GM12878 (cell line): Measurements from ENCODE around the gene HLX. TPM values are rescaled to one million over a fixed set of nuclear protein-coding genes. Genes with fewer than 3 reads are reported as not detected.

ENCODE experiments used
- ATAC-seq: fragments of 200-7000 bp; cut with Tn5 transposase; 3 replicates; pipeline ENCODE4 v1.9.1; 2020; ENCODE audit warnings: mild to moderate bottlenecking, moderate library complexity
- BruUV-seq: library from RNA; stranded (reverse); fragments of 400-500 nt; replicated peaks from 2 replicates; lab custom pipeline; 2021; lab: Mats Ljungman, UMichigan
- CTCF ChIA-PET: fragments of 300-600 bp; sonication (Branson Sonifier 250); formaldehyde crosslinking; extraction: SDS; loops from one replicate; lab custom pipeline; 2021; ENCODE audit warnings: inconsistent platforms; lab: Yijun Ruan, JAX
- POLR2A ChIA-PET: fragments of 350-600 bp; formaldehyde crosslinking; extraction: SDS; loops from one replicate; lab custom pipeline; 2021; ENCODE audit warnings: inconsistent platforms; lab: Charles Lee
- RAD21 ChIA-PET: fragments of 300-600 bp; sonication (Branson Sonifier 250); formaldehyde crosslinking; loops from one replicate; lab custom pipeline; 2023; ENCODE audit warnings: antibody characterized with exemption; ENCODE audit not compliant: unreplicated experiment; lab: Charles Lee
- SMC1A ChIA-PET: fragments of 300-600 bp; sonication (Branson Sonifier 250); formaldehyde crosslinking; loops from one replicate; lab custom pipeline; 2023; ENCODE audit not compliant: unreplicated experiment, uncharacterized antibody; lab: Charles Lee
- DNase-seq: peaks from one replicate; pipeline ENCODE4 v3.0.0-alpha.2; 2011; ENCODE audit warnings: low read depth, low spot score
- FAIRE-seq: peaks from 3 replicates; lab custom pipeline; 2011; peaks lifted over from hg19 to GRCh38; lab: Jason Lieb, UNC
- H2AFZ ChIP-seq: 2 replicates; pipeline ENCODE4 v1.6.0; 2011; ENCODE audit warnings: low read depth, low read length, control low read depth; ENCODE audit not compliant: control insufficient read depth
- H3K27ac ChIP-seq: 2 replicates; pipeline ENCODE4 v1.5.1; 2011; ENCODE audit warnings: control low read depth; ENCODE audit not compliant: control insufficient read depth, insufficient read depth
- H3K27me3 ChIP-seq, 2 experiments: replicated peaks in 1 of 2; 2 replicates each; pipeline versions ENCODE4 v1.6.0 to v1.6.1; 2011; ENCODE audit warnings: low read length in 1 of 2; ENCODE audit not compliant: control insufficient read depth in 2 of 2, insufficient read depth in 2 of 2
- H3K36me3 ChIP-seq, 2 experiments: 2 replicates each; pipeline ENCODE4 v1.5.1; 2011; ENCODE audit warnings: low read length in 1 of 2; ENCODE audit not compliant: control insufficient read depth in 2 of 2, insufficient read depth in 2 of 2
- H3K4me1 ChIP-seq: 2 replicates; pipeline ENCODE4 v1.6.1; 2011; ENCODE audit warnings: mild to moderate bottlenecking, low read length, moderate library complexity, mixed read lengths; ENCODE audit not compliant: control insufficient read depth, insufficient read depth
- H3K4me2 ChIP-seq: 2 replicates; pipeline ENCODE4 v1.6.0; 2011; ENCODE audit warnings: control low read depth; ENCODE audit not compliant: control insufficient read depth, insufficient read depth
- H3K4me3 ChIP-seq: fragments of 200-600 bp; sonication (generic); 2 replicates; pipeline ENCODE4 v1.5.1; 2016
- H3K79me2 ChIP-seq: 2 replicates; pipeline ENCODE4 v1.6.0; 2011; ENCODE audit warnings: low read length; ENCODE audit not compliant: control insufficient read depth, insufficient read depth
- H3K9ac ChIP-seq: 2 replicates; pipeline ENCODE4 v1.8.0; 2011; ENCODE audit warnings: low read length, control low read depth, mixed read lengths; ENCODE audit not compliant: control insufficient read depth, insufficient read depth
- H3K9me3 ChIP-seq: replicated peaks from 3 replicates; pipeline ENCODE4 v1.5.1; 2011; ENCODE audit warnings: mild to moderate bottlenecking, low read length; ENCODE audit not compliant: control insufficient read depth, insufficient read depth
- H4K20me1 ChIP-seq: 2 replicates; pipeline ENCODE4 v1.6.0; 2011; ENCODE audit not compliant: control insufficient read depth, insufficient read depth
- EZH2 ChIP-seq: IDR thresholded peaks from 2 replicates; pipeline ENCODE4 v1.6.1; 2012; ENCODE audit warnings: low read depth, mild to moderate bottlenecking, control low read depth, inconsistent platforms, low read length, borderline replicate concordance; ENCODE audit not compliant: control insufficient read depth
- GABPA ChIP-seq: IDR thresholded peaks from 2 replicates; pipeline ENCODE4 v1.6.1; 2014; ENCODE audit warnings: antibody characterized with exemption, low read depth, mild to moderate bottlenecking, inconsistent platforms
- LARP7 ChIP-seq: fragments of 450-650 bp; IDR thresholded peaks from 2 replicates; pipeline ENCODE4 v1.6.1; 2017; ENCODE audit warnings: mild to moderate bottlenecking
- MXI1 ChIP-seq: fragments of 150-350 bp; IDR thresholded peaks from 2 replicates; pipeline ENCODE4 v1.6.1; 2011; ENCODE audit warnings: low read depth, mild to moderate bottlenecking, inconsistent platforms, low read length, improper control_type of control experiment
- NFYB ChIP-seq: IDR thresholded peaks from 2 replicates; pipeline ENCODE4 v1.6.1; 2011; ENCODE audit warnings: low read depth, mild to moderate bottlenecking, low read length, improper control_type of control experiment, moderate library complexity; ENCODE audit not compliant: insufficient read depth
- RELA ChIP-seq: fragments of 450-650 bp; IDR thresholded peaks from 2 replicates; pipeline ENCODE4 v1.8.0; 2014; ENCODE audit warnings: borderline replicate concordance; ENCODE audit not compliant: partially characterized antibody
- SMAD5 ChIP-seq: IDR thresholded peaks from 2 replicates; pipeline ENCODE4 v1.6.1; 2016; ENCODE audit warnings: antibody characterized with exemption, low read depth
- TCF12 ChIP-seq: IDR thresholded peaks from 2 replicates; pipeline ENCODE4 v1.6.1; 2011; ENCODE audit warnings: low read depth, mild to moderate bottlenecking, low read length
- WGBS: methylation state at CpG from one replicate; pipeline ENCODE4 v1.1.6; 2016; ENCODE audit warnings: low lambda C conversion rate; ENCODE audit not compliant: insufficient replicate concordance, insufficient coverage; ENCODE audit errors: missing lambda C conversion rate; 5-methylcytosine and 5-hydroxymethylcytosine counted together
- in situ Hi-C: fragments of 300-500 bp; cut with MboI; formaldehyde crosslinking; loops from 9 replicates; pipeline ENCODE4 v1.14.3; 2018; ENCODE audit warnings: mixed read lengths
- intact Hi-C: fragments of 100-400 bp; cut with micrococcal nuclease; formaldehyde crosslinking; loops from one replicate; pipeline ENCODE4 v1.14.2; 2022; ENCODE audit not compliant: unreplicated experiment
- polyA plus RNA-seq, 11 experiments: library from polyadenylated mRNA; depleted of rRNA in 4 of 11; unstranded in 6 of 11; stranded (reverse) in 5 of 11; fragments of >200 nt; fragmentation: Nextera tagmentation in 4 of 11; fragmentation: Illumina TruSeq in 1 of 11; extraction: Ambion mirVana in 4 of 11; extraction: Trizol in 1 of 11; gene quantifications; 1 replicate in 1 of 11; 2 replicates in 10 of 11; pipeline versions ENCODE4 v1.2.1 to v1.2.3, GENCODE V29; 2011 to 2016; ENCODE audit warnings: inconsistent platforms in 2 of 11, missing spikeins in 2 of 11, low read depth in 1 of 11
- total RNA-seq, 4 experiments: library from RNA; depleted of rRNA in 3 of 4; stranded (reverse); fragments of >200 nt in 3 of 4; fragmentation: Illumina TruSeq in 1 of 4; extraction: Trizol in 1 of 4; gene quantifications; 2 replicates each; pipeline versions ENCODE4 v1.2.1 to v1.2.3, GENCODE V29; 2013 to 2021
- TF ChIP-seq, protein P1 (sequence below): IDR thresholded peaks from 2 replicates; pipeline ENCODE4 v1.6.1; 2012; ENCODE audit warnings: low read depth, low read length, improper control_type of control experiment
- TF ChIP-seq, protein P2 (sequence below): IDR thresholded peaks from 2 replicates; pipeline ENCODE4 v1.6.1; 2011; ENCODE audit warnings: mild to moderate bottlenecking, low read depth, low read length, moderate library complexity; ENCODE audit not compliant: insufficient replicate concordance

HLX gene
- total and polyA plus RNA-seq, 10 of the 15 experiments (the other 5 are each of a cell fraction or from before 2014, with no cell fraction given), result 0.11 to 2.3 (median 1.1) TPM

DNA sequence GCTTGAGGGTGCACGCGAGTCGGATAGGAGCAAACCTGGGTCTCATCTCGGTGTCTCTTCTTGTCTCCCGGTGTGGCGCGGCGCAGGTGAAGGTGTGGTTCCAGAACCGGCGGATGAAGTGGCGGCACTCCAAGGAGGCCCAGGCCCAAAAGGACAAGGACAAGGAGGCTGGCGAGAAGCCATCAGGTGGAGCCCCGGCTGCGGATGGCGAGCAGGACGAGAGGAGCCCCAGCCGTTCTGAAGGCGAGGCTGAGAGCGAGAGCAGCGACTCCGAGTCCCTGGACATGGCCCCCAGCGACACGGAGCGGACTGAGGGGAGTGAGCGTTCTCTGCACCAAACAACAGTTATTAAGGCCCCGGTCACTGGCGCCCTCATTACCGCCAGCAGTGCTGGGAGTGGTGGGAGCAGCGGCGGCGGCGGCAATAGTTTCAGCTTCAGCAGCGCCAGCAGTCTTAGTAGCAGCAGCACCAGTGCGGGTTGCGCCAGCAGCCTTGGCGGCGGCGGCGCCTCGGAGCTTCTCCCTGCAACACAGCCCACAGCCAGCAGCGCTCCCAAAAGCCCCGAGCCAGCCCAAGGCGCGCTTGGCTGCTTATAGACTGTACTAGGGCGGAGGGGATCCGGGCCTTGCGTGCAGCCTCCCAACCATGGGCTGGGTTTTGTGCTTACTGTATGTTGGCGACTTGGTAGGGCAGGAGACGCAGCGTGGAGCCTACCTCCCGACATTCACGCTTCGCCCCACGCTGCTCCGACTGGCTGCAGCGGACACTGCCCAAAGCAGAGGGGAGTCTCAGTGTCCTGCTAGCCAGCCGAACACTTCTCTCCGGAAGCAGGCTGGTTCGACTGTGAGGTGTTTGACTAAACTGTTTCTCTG, 5.1 kb downstream of the HLX start:
- no peak overlapping the region for H3K27ac ChIP-seq
- 88% methylated on average over 59 of the region's 59 CpGs for WGBS
- H3K4me3 ChIP-seq, result no peak overlapping the region
- no peaks in the 10 kb centered on the region; the same call in 1 of the 2 replicates for H4K20me1 ChIP-seq
- H3K9ac ChIP-seq, result no peak overlapping the region
- BruUV-seq, result no TSS peak
- H2AFZ ChIP-seq, result no peak overlapping the region
- ChIA-PET RAD21 (no interaction called here), POLR2A (no interaction called here), CTCF (no interaction called here), SMC1A (no interaction called here)
- no peaks in the 10 kb centered on the region for H3K79me2 ChIP-seq
- H3K36me3 ChIP-seq, result no peaks in the 10 kb centered on the region
- ATAC-seq (no peak), DNase-seq (no peak), FAIRE-seq (no peak)
- H3K9me3 ChIP-seq, result no peaks in the 10 kb centered on the region; the same call in 2 of the 3 replicates
- peaks cover 3 to 13% of the 10 kb centered on the region in 2 experiments for H3K27me3 ChIP-seq
- H3K4me2 ChIP-seq, result no peak overlapping the region
- TF ChIP-seq RELA (no peak), GABPA (no peak), SMAD5 (no peak), NFYB (no peak), LARP7 (no peak), EZH2 (no peak), MXI1 (no peak), TCF12 (no peak)
- TF ChIP-seq, protein P1, sequence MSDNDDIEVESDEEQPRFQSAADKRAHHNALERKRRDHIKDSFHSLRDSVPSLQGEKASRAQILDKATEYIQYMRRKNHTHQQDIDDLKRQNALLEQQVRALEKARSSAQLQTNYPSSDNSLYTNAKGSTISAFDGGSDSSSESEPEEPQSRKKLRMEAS, result no peak
- TF ChIP-seq, protein P2, sequence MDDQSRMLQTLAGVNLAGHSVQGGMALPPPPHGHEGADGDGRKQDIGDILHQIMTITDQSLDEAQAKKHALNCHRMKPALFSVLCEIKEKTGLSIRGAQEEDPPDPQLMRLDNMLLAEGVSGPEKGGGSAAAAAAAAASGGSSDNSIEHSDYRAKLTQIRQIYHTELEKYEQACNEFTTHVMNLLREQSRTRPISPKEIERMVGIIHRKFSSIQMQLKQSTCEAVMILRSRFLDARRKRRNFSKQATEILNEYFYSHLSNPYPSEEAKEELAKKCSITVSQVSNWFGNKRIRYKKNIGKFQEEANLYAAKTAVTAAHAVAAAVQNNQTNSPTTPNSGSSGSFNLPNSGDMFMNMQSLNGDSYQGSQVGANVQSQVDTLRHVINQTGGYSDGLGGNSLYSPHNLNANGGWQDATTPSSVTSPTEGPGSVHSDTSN, result no peak
- peaks cover 5% of the 10 kb centered on the region; the same call in 1 of the 2 replicates for H3K4me1 ChIP-seq
- in situ Hi-C loops (no loop called here), intact Hi-C loops (no loop called here)
